HepG2 (cell line): ENCODE results near the gene CDK18. TPM values are rescaled to one million over a fixed set of nuclear protein-coding genes. Genes with fewer than 3 reads are reported as not detected.
A peak's percentile ranks its signal among the peaks of the same experiment; 100 is the strongest.

Experiments
- ATAC-seq: fragments of 200-7000 bp; cut with Tn5 transposase; 3 replicates; pipeline ENCODE4 v1.9.1; 2020; ENCODE audit warnings: mild to moderate bottlenecking, moderate library complexity
- BruUV-seq: library from RNA; stranded (reverse); fragments of 400-500 nt; replicated peaks from 2 replicates; lab custom pipeline; 2021; lab: Mats Ljungman, UMichigan
- CTCF ChIA-PET: fragments of 300-600 bp; formaldehyde crosslinking; extraction: SDS; loops from one replicate; lab custom pipeline; 2021; ENCODE audit warnings: low total read pairs, inconsistent platforms, low intra/inter-chr PET ratio; lab: Yijun Ruan, JAX
- POLR2A ChIA-PET: fragments of 350-600 bp; sonication (Branson Sonifier 250); formaldehyde crosslinking; loops from one replicate; lab custom pipeline; 2020; ENCODE audit warnings: antibody characterized with exemption, inconsistent platforms; lab: Yijun Ruan, JAX
- DNase-seq: peaks from one replicate; pipeline ENCODE4 v3.0.0-alpha.2; 2015; ENCODE audit warnings: low spot score
- FAIRE-seq: peaks from 3 replicates; lab custom pipeline; 2011; peaks lifted over from hg19 to GRCh38; lab: Jason Lieb, UNC
- H2AFZ ChIP-seq: one replicate; pipeline ENCODE4 v1.6.1; 2011; ENCODE audit warnings: low read length, inconsistent platforms
- H3K27ac ChIP-seq: fragments of 300-600 bp; 3 replicates; pipeline ENCODE4 v1.8.0; 2011; ENCODE audit warnings: mixed run types, mild to moderate bottlenecking, mixed read lengths, low read length, inconsistent platforms; ENCODE audit not compliant: insufficient read depth; ENCODE audit errors: extremely low read length
- H3K27me3 ChIP-seq, 2 experiments: fragments of 200-600 bp in 1 of 2; 2 replicates in 1 of 2; 3 replicates in 1 of 2; pipeline versions ENCODE4 v1.6.0 to v1.8.0; 2011; ENCODE audit warnings: low read length in 2 of 2, mild to moderate bottlenecking in 2 of 2, moderate library complexity in 2 of 2, inconsistent platforms in 1 of 2; ENCODE audit not compliant: insufficient read depth in 2 of 2, control insufficient read depth in 1 of 2
- H3K36me3 ChIP-seq, 2 experiments: fragments of 200-600 bp in 1 of 2; replicated peaks in 1 of 2; 2 replicates in 1 of 2; 3 replicates in 1 of 2; pipeline versions ENCODE4 v1.5.1 to v1.8.0; 2011; ENCODE audit warnings: low read length in 2 of 2, inconsistent platforms in 1 of 2; ENCODE audit not compliant: insufficient read depth in 2 of 2, control insufficient read depth in 1 of 2
- H3K4me1 ChIP-seq: 2 replicates; pipeline ENCODE4 v1.5.1; 2012; ENCODE audit warnings: low read length, inconsistent platforms; ENCODE audit not compliant: insufficient read depth
- H3K4me2 ChIP-seq: 2 replicates; pipeline ENCODE4 v1.6.0; 2011; ENCODE audit warnings: low read depth, low read length, inconsistent platforms
- H3K4me3 ChIP-seq, 3 experiments: fragments of 200-600 bp in 1 of 3; sonication (generic), shearing (Covaris generic) in 1 of 3; replicated peaks in 1 of 3; 2 replicates each; pipeline ENCODE4 v1.5.1; 2011 to 2016; ENCODE audit warnings: low read length in 3 of 3, inconsistent platforms in 2 of 3, low read depth in 2 of 3, mild to moderate bottlenecking in 2 of 3, control low read depth in 1 of 3, mixed read lengths in 1 of 3; ENCODE audit not compliant: insufficient read depth in 1 of 3
- H3K79me2 ChIP-seq: one replicate; pipeline ENCODE4 v1.6.1; 2011; ENCODE audit warnings: low read length, inconsistent platforms; ENCODE audit not compliant: insufficient read depth
- H3K9ac ChIP-seq: 2 replicates; pipeline ENCODE4 v1.6.0; 2011; ENCODE audit warnings: mild to moderate bottlenecking, low read depth, low read length, inconsistent platforms; ENCODE audit not compliant: insufficient read depth
- H3K9me3 ChIP-seq: 2 replicates; pipeline ENCODE4 v1.5.1; 2012; ENCODE audit warnings: mild to moderate bottlenecking, low read length
- H4K20me1 ChIP-seq: 2 replicates; pipeline ENCODE4 v1.6.0; 2011; ENCODE audit warnings: inconsistent platforms, mild to moderate bottlenecking, low read length, moderate library complexity; ENCODE audit not compliant: insufficient read depth
- CBX2 ChIP-seq, 2 experiments: fragments of 200-600 bp in 1 of 2; sonication (generic); formaldehyde crosslinking in 1 of 2; IDR thresholded peaks; 2 replicates each; pipeline versions ENCODE4 v1.7.0 to v1.8.1; 2018 to 2022; ENCODE audit warnings: low read depth in 2 of 2, low read length in 1 of 2, mild to moderate bottlenecking in 1 of 2, missing genetic modification reagents in 1 of 2
- ESRRA ChIP-seq: sonication (generic); formaldehyde crosslinking; IDR thresholded peaks from 2 replicates; pipeline ENCODE4 v1.5.1; 2020; ENCODE audit warnings: mild to moderate bottlenecking, low read depth, missing genetic modification reagents
- GFI1 ChIP-seq: sonication (generic); formaldehyde crosslinking; IDR thresholded peaks from 2 replicates; pipeline ENCODE4 v1.5.0; 2020; ENCODE audit warnings: missing genetic modification reagents, mild to moderate bottlenecking, borderline replicate concordance
- GTF3A ChIP-seq: sonication (generic); formaldehyde crosslinking; conservative IDR thresholded peaks from 2 replicates; pipeline ENCODE4 v1.4.0; 2020; ENCODE audit warnings: mild to moderate bottlenecking, missing genetic modification reagents
- HCFC1 ChIP-seq: fragments of 150-350 bp; IDR thresholded peaks from 2 replicates; pipeline ENCODE4 v1.6.1; 2014; ENCODE audit warnings: low read depth, low read length
- HOXA3 ChIP-seq: sonication (generic); formaldehyde crosslinking; IDR thresholded peaks from 2 replicates; pipeline ENCODE4 v1.5.0; 2020; ENCODE audit warnings: missing genetic modification reagents
- IKZF1 ChIP-seq: fragments of 450-650 bp; IDR thresholded peaks from 2 replicates; pipeline ENCODE4 v1.7.1; 2016
- MTA1 ChIP-seq: sonication (generic); formaldehyde crosslinking; IDR thresholded peaks from 2 replicates; pipeline ENCODE4 v1.4.0; 2020; ENCODE audit warnings: missing genetic modification reagents, mild to moderate bottlenecking, borderline replicate concordance
- MTF1 ChIP-seq: sonication (generic); formaldehyde crosslinking; IDR thresholded peaks from 2 replicates; pipeline ENCODE4 v1.5.0; 2020; ENCODE audit warnings: missing genetic modification reagents
- RAD21 ChIP-seq: fragments of 450-650 bp; formaldehyde crosslinking; IDR thresholded peaks from 2 replicates; pipeline ENCODE4 v1.5.0; 2020; ENCODE audit warnings: mild to moderate bottlenecking
- SYNCRIP ChIP-seq: fragments of 200-400 bp; formaldehyde crosslinking; IDR thresholded peaks from 2 replicates; pipeline ENCODE4 v1.6.1; 2018; ENCODE audit warnings: mild to moderate bottlenecking, low read depth, low read length; ENCODE audit not compliant: insufficient read depth
- ZBTB25 ChIP-seq: IDR thresholded peaks from 2 replicates; pipeline ENCODE4 v1.6.1; 2018; ENCODE audit warnings: missing genetic modification reagents
- ZBTB46 ChIP-seq: sonication (generic); formaldehyde crosslinking; IDR thresholded peaks from 2 replicates; pipeline ENCODE4 v1.4.0; 2020; ENCODE audit warnings: mild to moderate bottlenecking, missing genetic modification reagents, borderline replicate concordance
- ZNF12 ChIP-seq: sonication (generic); formaldehyde crosslinking; IDR thresholded peaks from 2 replicates; pipeline ENCODE4 v1.5.0; 2020; ENCODE audit warnings: missing genetic modification reagents
- ZNF276 ChIP-seq: sonication (generic); formaldehyde crosslinking; IDR thresholded peaks from 2 replicates; pipeline ENCODE4 v1.4.0; 2020; ENCODE audit warnings: mild to moderate bottlenecking, low read depth, missing genetic modification reagents
- ZNF383 ChIP-seq: sonication (generic); formaldehyde crosslinking; IDR thresholded peaks from 2 replicates; pipeline ENCODE4 v1.4.0; 2020; ENCODE audit warnings: missing genetic modification reagents, mild to moderate bottlenecking, borderline replicate concordance
- ZNF446 ChIP-seq: sonication (generic); formaldehyde crosslinking; IDR thresholded peaks from 2 replicates; pipeline ENCODE4 v1.5.0; 2020; ENCODE audit warnings: mild to moderate bottlenecking, missing genetic modification reagents
- ZNF580 ChIP-seq: IDR thresholded peaks from 2 replicates; pipeline ENCODE4 v1.6.1; 2016; ENCODE audit warnings: low read depth, borderline replicate concordance
- WGBS: methylation state at CpG from one replicate; pipeline ENCODE4 v1.1.6; 2017; ENCODE audit warnings: low lambda C conversion rate; 5-methylcytosine and 5-hydroxymethylcytosine counted together
- in situ Hi-C: cut with HindIII; loops from 2 replicates; pipeline ENCODE4 v1.10.0; 2017; ENCODE audit warnings: low pct_unique_long_range_greater_than_20kb; ENCODE audit not compliant: extremely low pct_ligation_motif_present
- intact Hi-C: fragments of 100-400 bp; cut with micrococcal nuclease; formaldehyde crosslinking; loops from one replicate; pipeline ENCODE4 v1.10.0; 2022; ENCODE audit not compliant: unreplicated experiment
- polyA plus RNA-seq, 8 experiments: library from polyadenylated mRNA; depleted of rRNA in 3 of 8; stranded (reverse) in 7 of 8; unstranded in 1 of 8; fragments of >200 nt; fragmentation: Illumina TruSeq in 4 of 8; extraction: Trizol in 4 of 8; gene quantifications; 2 replicates each; pipeline versions ENCODE4 v1.2.1 to v1.2.3, GENCODE V29; 2011 to 2016; ENCODE audit warnings: low read depth in 4 of 8, missing spikeins in 1 of 8, mixed read lengths in 1 of 8; ENCODE audit not compliant: insufficient read depth in 1 of 8
- total RNA-seq, 5 experiments: library from RNA; depleted of rRNA; stranded (reverse); fragments of >200 nt; fragmentation: Illumina TruSeq; extraction: Trizol; gene quantifications; 2 replicates each; pipeline ENCODE4 v1.2.3, GENCODE V29; 2016; ENCODE audit warnings: low read depth in 1 of 5

Gene CDK18
- total and polyA plus RNA-seq, 2 of the 13 experiments (the other 11 are each of a cell fraction or from before 2014, with no cell fraction given) = 6.4 to 38.8 TPM

- CTCF ChIA-PET = no interaction called here
- ATAC-seq (peak; percentile 67), FAIRE-seq (peak; percentile 15), DNase-seq (peak; percentile 34)
- H3K27me3 ChIP-seq = peaks cover 2 to 81% of the 10 kb centered on the region in 2 experiments; a peak in 4 of 5 replicates
- intact Hi-C loops (loop anchor here (10.0 kb wide), 1 partner anchor 124 kb away; no protein-coding TSS in a partner anchor), in situ Hi-C loops (no loop called here)
- no peak overlapping the region for H3K4me3 ChIP-seq
- H4K20me1 ChIP-seq = no peaks in the 10 kb centered on the region
- peaks cover 24% of the 10 kb centered on the region; the same call in 1 of the 2 replicates for H3K4me1 ChIP-seq
- POLR2A ChIA-PET = interaction anchor here (1.1 kb wide), 1 partner anchor 9 kb away, joined by 5 read pairs; no protein-coding TSS in a partner anchor
- WGBS = 14% methylated on average over 6 of the region's 6 CpGs
- no peak overlapping the region for H3K9ac ChIP-seq
- no TSS peak for BruUV-seq
- no peak overlapping the region for H3K4me2 ChIP-seq
- no peak overlapping the region for H2AFZ ChIP-seq
- no peaks in the 10 kb centered on the region for H3K36me3 ChIP-seq
- no peaks in the 10 kb centered on the region for H3K79me2 ChIP-seq
- no peak overlapping the region for H3K27ac ChIP-seq
- H3K9me3 ChIP-seq = no peaks in the 10 kb centered on the region
- TF ChIP-seq SYNCRIP (no peak), ZNF12 (CRISPR knock-in tag) (peak; percentile 42; the same call in 1 of the 2 replicates), ESRRA (CRISPR knock-in tag) (no peak), GTF3A (CRISPR knock-in tag) (no peak), CBX2 (IDR thresholded peaks at IDR 0.05; ENCODE audit: low read depth, low read length) (no peak), CBX2 (CRISPR knock-in tag; IDR thresholded peaks at IDR 0.05; ENCODE audit: low read depth) (no peak), ZBTB25 (CRISPR knock-in tag) (no peak), HOXA3 (CRISPR knock-in tag) (0 out of 2 replicates have a peak, but pooled peaks have one; percentile 16), MTA1 (no peak), ZNF383 (CRISPR knock-in tag) (no peak), MTF1 (CRISPR knock-in tag) (no peak), IKZF1 (no peak), ZNF580 (no peak), ZNF276 (CRISPR knock-in tag) (no peak), ZBTB46 (CRISPR knock-in tag) (no peak), ZNF446 (no peak), GFI1 (CRISPR knock-in tag) (no peak), HCFC1 (no peak), RAD21 (CRISPR knock-in tag) (no peak)
These were observed 45.5 kb upstream of the CDK18 start for GRCh38 chr1:205458777-205459566.
